ENCODE results near the gene NEDD4L.

- TF ChIP-seq EZH2 (IDR thresholded peaks at IDR 0.05; ENCODE audit: low read depth, unreplicated experiment): no peak
- no peak for TF ChIP-seq EZH2phosphoT487 (IDR thresholded peaks at IDR 0.05; ENCODE audit: unreplicated experiment)
These were observed 136.8 kb downstream of the NEDD4L start for GRCh38 chr18:58180738-58181353.
